Measurements from ENCODE around the gene TRAF5. TPM values are rescaled to one million over a fixed set of nuclear protein-coding genes. Genes with fewer than 3 reads are reported as not detected.

Gene TRAF5
- total and polyA plus RNA-seq, 2 donors (not counting 3 experiments of a cell fraction or from before 2014, with no cell fraction given), result 8.5 to 17.6 TPM

DNA sequence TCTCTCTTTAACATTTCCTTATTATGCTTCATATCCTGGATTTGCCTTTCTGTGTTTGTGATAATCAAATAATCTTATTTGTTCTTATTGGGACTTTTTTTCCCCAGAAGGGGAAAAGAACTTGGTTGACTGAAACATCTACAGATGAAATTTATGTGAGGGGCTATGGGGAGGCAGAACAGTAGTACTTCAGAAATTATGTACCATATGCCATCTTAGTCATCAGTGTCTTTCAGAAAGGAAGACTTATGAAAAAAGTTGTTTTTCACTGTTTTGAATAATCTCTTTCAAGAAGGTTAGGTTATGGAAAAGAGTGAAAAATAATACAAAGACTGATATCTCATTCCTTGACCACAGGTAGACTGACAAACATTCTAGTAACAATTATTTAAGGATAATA lies 30.2 kb upstream of the TRAF5 start:
- Histone ChIP-seq H3K27me3 (ENCODE audit: control insufficient read depth in 2 of 2, insufficient read depth in 2 of 2, low read length in 2 of 2) (no peaks in the 10 kb centered on the region), H3K27ac (ENCODE audit: insufficient read depth, low read depth, low read length) (no peak overlapping the region), H3K4me3 (replicated peaks in 1 of 3; ENCODE audit: insufficient read depth in 1 of 3, low read depth in 1 of 3, low read length in 3 of 3) (no peak overlapping the region), H3K4me2 (ENCODE audit: insufficient read depth, low read length) (no peak overlapping the region), H3K36me3 (ENCODE audit: control insufficient read depth in 2 of 2, extremely low read depth in 1 of 2, insufficient read depth in 2 of 2, low read length in 2 of 2) (peaks cover 2 to 10% of the 10 kb centered on the region in 2 experiments), H2AFZ (ENCODE audit: low read depth, low read length) (no peak overlapping the region), H3K9me1 (replicated peaks; ENCODE audit: control insufficient read depth, extremely low read depth, insufficient read depth, low read length) (no peaks in the 10 kb centered on the region), H3K4me1 (ENCODE audit: control insufficient read depth, extremely low read depth, insufficient read depth, low read length) (no peaks in the 10 kb centered on the region), H3K79me2 (ENCODE audit: control insufficient read depth, insufficient read depth, low read length) (no peaks in the 10 kb centered on the region), H3K9ac (replicated peaks; ENCODE audit: extremely low read depth, insufficient read depth, low read length) (no peak overlapping the region), H3K9me3 (replicated peaks; ENCODE audit: control insufficient read depth, insufficient read depth, low read length) (no peaks in the 10 kb centered on the region), H4K20me1 (replicated peaks; ENCODE audit: control insufficient read depth, extremely low read depth, insufficient read depth, low read length) (no peaks in the 10 kb centered on the region)
- TF ChIP-seq POLR2A (IDR thresholded peaks at IDR 0.05; ENCODE audit: low read depth, low read length) (no peak), JUN (IDR thresholded peaks at IDR 0.05; ENCODE audit: borderline replicate concordance, insufficient read depth, insufficient read length, low read depth) (no peak), POLR2AphosphoS5 (IDR thresholded peaks at IDR 0.05; ENCODE audit: insufficient read depth, low read depth, low read length) (no peak), FOS (IDR thresholded peaks at IDR 0.05; ENCODE audit: borderline replicate concordance, insufficient read depth, low read length) (no peak), EZH2 (IDR thresholded peaks at IDR 0.05; ENCODE audit: borderline replicate concordance, low read depth, low read length, severe bottlenecking) (no peak), MYC (IDR thresholded peaks at IDR 0.05; ENCODE audit: low read depth, low read length) (no peak), GATA2 (IDR thresholded peaks at IDR 0.05; ENCODE audit: insufficient read depth, insufficient read length, low read depth, low read length) (no peak)
- TF ChIP-seq, protein P1, sequence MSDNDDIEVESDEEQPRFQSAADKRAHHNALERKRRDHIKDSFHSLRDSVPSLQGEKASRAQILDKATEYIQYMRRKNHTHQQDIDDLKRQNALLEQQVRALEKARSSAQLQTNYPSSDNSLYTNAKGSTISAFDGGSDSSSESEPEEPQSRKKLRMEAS (IDR thresholded peaks at IDR 0.05; ENCODE audit: insufficient read depth, insufficient read length), result no peak
- TF ChIP-seq, protein P2, sequence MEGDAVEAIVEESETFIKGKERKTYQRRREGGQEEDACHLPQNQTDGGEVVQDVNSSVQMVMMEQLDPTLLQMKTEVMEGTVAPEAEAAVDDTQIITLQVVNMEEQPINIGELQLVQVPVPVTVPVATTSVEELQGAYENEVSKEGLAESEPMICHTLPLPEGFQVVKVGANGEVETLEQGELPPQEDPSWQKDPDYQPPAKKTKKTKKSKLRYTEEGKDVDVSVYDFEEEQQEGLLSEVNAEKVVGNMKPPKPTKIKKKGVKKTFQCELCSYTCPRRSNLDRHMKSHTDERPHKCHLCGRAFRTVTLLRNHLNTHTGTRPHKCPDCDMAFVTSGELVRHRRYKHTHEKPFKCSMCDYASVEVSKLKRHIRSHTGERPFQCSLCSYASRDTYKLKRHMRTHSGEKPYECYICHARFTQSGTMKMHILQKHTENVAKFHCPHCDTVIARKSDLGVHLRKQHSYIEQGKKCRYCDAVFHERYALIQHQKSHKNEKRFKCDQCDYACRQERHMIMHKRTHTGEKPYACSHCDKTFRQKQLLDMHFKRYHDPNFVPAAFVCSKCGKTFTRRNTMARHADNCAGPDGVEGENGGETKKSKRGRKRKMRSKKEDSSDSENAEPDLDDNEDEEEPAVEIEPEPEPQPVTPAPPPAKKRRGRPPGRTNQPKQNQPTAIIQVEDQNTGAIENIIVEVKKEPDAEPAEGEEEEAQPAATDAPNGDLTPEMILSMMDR (IDR thresholded peaks at IDR 0.05; ENCODE audit: extremely low read depth in 1 of 2, insufficient read depth in 1 of 2, low read depth in 1 of 2, low read length in 2 of 2), result no peak
- dilution Hi-C loops (cut with MboI; ENCODE audit: extremely low pct_ligation_motif_present, low sequenced_read_pairs) (no loop called here), intact Hi-C loops (cut with micrococcal nuclease) (no loop called here)
- POLR2A ChIA-PET, result no interaction called here
- no TSS peak for BruUV-seq (replicated peaks)
- no peak for DNase-seq (ENCODE audit: low read depth, low spot score)
- FAIRE-seq, result no peak
- CTCF ChIA-PET, result interaction anchor here (2.9 kb wide), 1 partner anchor 12 kb away, joined by 10 read pairs; no protein-coding TSS in a partner anchor

All from endothelial cell of umbilical vein (primary cell).